Left lung (tissue), 10 donors: ENCODE data around the gene LDLR. TPM values are rescaled to one million over a fixed set of nuclear protein-coding genes. Genes with fewer than 3 reads are reported as not detected.

Source experiments
- ATAC-seq: fragments of 200-7000 bp; cut with Tn5 transposase; one replicate; pipeline ENCODE4 v1.9.1; 2020; ENCODE audit warnings: moderate library complexity
- DNase-seq, 4 donors: peaks; one replicate each; pipeline ENCODE4 v3.0.0-alpha.2; 2013 to 2020
- H3K27ac ChIP-seq, 2 donors: fragments of 200-600 bp; sonication (generic) in 1 of 2; one replicate each; pipeline versions ENCODE4 v1.5.0 to v1.8.0; 2020 to 2021
- H3K27me3 ChIP-seq, 2 donors: fragments of 200-600 bp; sonication (generic) in 1 of 2; one replicate each; pipeline versions ENCODE4 v1.5.0 to v1.8.0; 2020 to 2021
- H3K36me3 ChIP-seq, 2 donors: fragments of 200-600 bp; sonication (generic) in 1 of 2; one replicate each; pipeline versions ENCODE4 v1.5.0 to v1.8.0; 2020 to 2021
- H3K4me1 ChIP-seq, 2 donors: fragments of 200-600 bp; one replicate each; pipeline ENCODE4 v1.8.0; 2021
- H3K4me3 ChIP-seq, 2 donors: fragments of 200-600 bp; sonication (generic) in 1 of 2; one replicate each; pipeline versions ENCODE4 v1.5.0 to v1.8.0; 2020 to 2021; ENCODE audit warnings: mild to moderate bottlenecking in 1 of 2
- H3K9me3 ChIP-seq, 2 donors: fragments of 200-600 bp; sonication (generic) in 1 of 2; one replicate each; pipeline versions ENCODE4 v1.5.0 to v1.8.0; 2020 to 2021
- intact Hi-C, 2 donors: fragments of 100-400 bp; cut with DNase I; formaldehyde crosslinking; loops; one replicate each; pipeline versions ENCODE4 v1.11.2 to v1.14.2; 2022
- polyA plus RNA-seq, 6 donors: library from polyadenylated mRNA; unstranded; fragments of 120-200 nt; gene quantifications; one replicate each; pipeline ENCODE4 v1.2.1, GENCODE V29; 2013; ENCODE audit not compliant: insufficient read length in 6 of 6
- total RNA-seq, 2 donors: library from RNA; stranded (reverse); fragmentation: NEBNext Ultra II Directional; extraction: Animal tissue kit (Norgen Biotek cat#: 25700); gene quantifications; one replicate each; pipeline ENCODE4 v1.2.1, GENCODE V29; 2021
- TF ChIP-seq, protein P1 (sequence below), 2 donors: fragments of 200-600 bp; sonication (generic) in 1 of 2; IDR thresholded peaks; one replicate each; pipeline versions ENCODE4 v1.5.0 to v1.8.0; 2021; ENCODE audit warnings: antibody characterized with exemption in 2 of 2
- donor health status: DM: no; HTN: yes; CAD: no.
- donor health status: DM: no; HTN: no; CAD: no.

The LDLR gene
- total and polyA plus RNA-seq, 8 donors = 10.4 to 310 (median 29.6) TPM

DNA sequence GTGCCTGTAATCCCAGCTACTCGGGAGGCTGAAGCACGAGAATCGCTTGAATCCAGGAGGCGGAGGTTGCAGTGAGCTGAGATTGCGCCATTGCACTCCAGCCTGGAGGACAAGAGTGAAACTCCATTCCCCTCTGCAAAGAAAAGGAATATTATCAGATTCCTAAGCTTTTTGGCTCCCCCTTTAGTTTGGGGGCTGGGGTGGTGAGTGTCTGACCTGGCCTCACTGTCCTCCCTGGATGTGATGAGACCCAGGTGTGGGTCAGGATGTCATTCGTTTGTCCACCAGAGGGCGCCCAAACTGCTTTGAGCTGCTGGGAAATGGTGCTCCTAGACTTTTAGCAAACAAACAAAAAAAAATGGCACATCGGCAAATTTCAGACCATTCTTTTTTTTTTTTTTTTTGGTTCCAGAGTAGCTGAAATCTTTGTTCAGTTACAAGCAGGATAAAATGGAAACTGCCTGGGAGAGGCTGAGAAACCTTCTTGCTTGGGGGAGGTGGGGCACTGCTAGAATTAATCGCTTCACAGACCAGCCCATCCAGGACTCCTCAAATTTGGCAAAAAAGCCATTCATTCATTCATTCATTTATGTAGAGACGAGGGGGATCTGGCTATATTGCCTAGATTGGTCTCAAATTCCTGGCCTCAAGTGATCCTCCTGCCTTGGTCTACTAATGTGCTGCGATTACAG is 36.9 kb downstream of the LDLR start:
- DNase-seq (peak; percentile 74 to 86 (median 80)), ATAC-seq (peak; percentile 69)
- Histone ChIP-seq H3K36me3 (peaks cover 0 to 100% of the 10 kb centered on the region in 2 donors), H3K4me1 (peaks cover 6 to 13% of the 10 kb centered on the region in 2 donors), H3K27ac (no peak overlapping the region), H3K9me3 (no peaks in the 10 kb centered on the region), H3K4me3 (no peak overlapping the region), H3K27me3 (no peaks in the 10 kb centered on the region)
- intact Hi-C loops = loop anchor here in 1 of 2 donors (5.0 kb wide), 1 partner anchor 89 kb away; no protein-coding TSS in a partner anchor
- TF ChIP-seq, protein P1, sequence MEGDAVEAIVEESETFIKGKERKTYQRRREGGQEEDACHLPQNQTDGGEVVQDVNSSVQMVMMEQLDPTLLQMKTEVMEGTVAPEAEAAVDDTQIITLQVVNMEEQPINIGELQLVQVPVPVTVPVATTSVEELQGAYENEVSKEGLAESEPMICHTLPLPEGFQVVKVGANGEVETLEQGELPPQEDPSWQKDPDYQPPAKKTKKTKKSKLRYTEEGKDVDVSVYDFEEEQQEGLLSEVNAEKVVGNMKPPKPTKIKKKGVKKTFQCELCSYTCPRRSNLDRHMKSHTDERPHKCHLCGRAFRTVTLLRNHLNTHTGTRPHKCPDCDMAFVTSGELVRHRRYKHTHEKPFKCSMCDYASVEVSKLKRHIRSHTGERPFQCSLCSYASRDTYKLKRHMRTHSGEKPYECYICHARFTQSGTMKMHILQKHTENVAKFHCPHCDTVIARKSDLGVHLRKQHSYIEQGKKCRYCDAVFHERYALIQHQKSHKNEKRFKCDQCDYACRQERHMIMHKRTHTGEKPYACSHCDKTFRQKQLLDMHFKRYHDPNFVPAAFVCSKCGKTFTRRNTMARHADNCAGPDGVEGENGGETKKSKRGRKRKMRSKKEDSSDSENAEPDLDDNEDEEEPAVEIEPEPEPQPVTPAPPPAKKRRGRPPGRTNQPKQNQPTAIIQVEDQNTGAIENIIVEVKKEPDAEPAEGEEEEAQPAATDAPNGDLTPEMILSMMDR (IDR thresholded peaks at IDR 0.05) = peak; percentile 73 to 81

GRCh38 chr19:11127905-11128304 is 38.6 kb downstream of the LDLR start:
- Histone ChIP-seq H3K4me1 (peaks cover 6 to 21% of the 10 kb centered on the region in 2 donors), H3K4me3 (no peak overlapping the region), H3K36me3 (peaks cover 0 to 100% of the 10 kb centered on the region in 2 donors), H3K27me3 (no peaks in the 10 kb centered on the region), H3K9me3 (no peaks in the 10 kb centered on the region), H3K27ac (no peak overlapping the region)
- ATAC-seq (no peak), DNase-seq (no peak)
- TF ChIP-seq, protein P1 (IDR thresholded peaks at IDR 0.05) = no peak
- intact Hi-C loops = loop anchor here in 1 of 2 donors (5.0 kb wide), 1 partner anchor 91 kb away; no protein-coding TSS in a partner anchor

- intact Hi-C loops = loop anchor here in 1 of 2 donors (10.0 kb wide), 1 partner anchor 154 kb away; no protein-coding TSS in a partner anchor
- no peaks in the 10 kb centered on the region for H3K27me3 ChIP-seq
- H3K9me3 ChIP-seq = no peaks in the 10 kb centered on the region
- TF ChIP-seq, protein P1 (IDR thresholded peaks at IDR 0.05) = peak; percentile 74 to 84
- peaks cover 6 to 21% of the 10 kb centered on the region in 2 donors for H3K4me1 ChIP-seq
- H3K4me3 ChIP-seq = no peak overlapping the region
- DNase-seq (peak; percentile 49 to 87 (median 80)), ATAC-seq (peak; percentile 76)
- H3K27ac ChIP-seq = peak overlapping the region; percentile 20 to 47
- peaks cover 0 to 83% of the 10 kb centered on the region in 2 donors for H3K36me3 ChIP-seq
These were observed 41.7 kb downstream of the LDLR start for GRCh38 chr19:11130824-11131455.

GRCh38 chr19:11131471-11131870 is 42.2 kb downstream of the LDLR start:
- DNase-seq (no peak), ATAC-seq (no peak)
- Histone ChIP-seq H3K27ac (peak overlapping the region in 1 of 2 donors; percentile 47), H3K4me1 (peaks cover 6 to 26% of the 10 kb centered on the region in 2 donors), H3K27me3 (no peaks in the 10 kb centered on the region), H3K36me3 (peaks cover 0 to 78% of the 10 kb centered on the region in 2 donors), H3K4me3 (no peak overlapping the region), H3K9me3 (no peaks in the 10 kb centered on the region)
- intact Hi-C loops = loop anchor here in 1 of 2 donors (10.0 kb wide), 1 partner anchor 153 kb away; no protein-coding TSS in a partner anchor
- TF ChIP-seq, protein P1 (IDR thresholded peaks at IDR 0.05) = no peak
